ENCODE measurements around the gene DESI1. TPM values are rescaled to one million over a fixed set of nuclear protein-coding genes. Genes with fewer than 3 reads are reported as not detected.
A peak's percentile ranks its signal among the peaks of the same experiment; 100 is the strongest.
"Not testable (repeated sequence)": the region's sequence is repeated elsewhere in the genome, so short reads cannot be mapped to it uniquely, and the experiment has no call there.

The DESI1 gene
- polyA plus RNA-seq, 4 donors = 16.5 to 33.4 (median 21.4) TPM

- not testable (repeated sequence) for H3K4me1 ChIP-seq (ENCODE audit: control insufficient read depth in 3 of 3, insufficient read depth in 2 of 3, low read depth in 1 of 3, low read length in 2 of 3); H3K27ac ChIP-seq (ENCODE audit: low read depth in 1 of 3, low read length in 2 of 3); FAIRE-seq; H3K27me3 ChIP-seq (ENCODE audit: control insufficient read depth in 3 of 3, insufficient read depth in 3 of 3, low read length in 3 of 3); DNase-seq; H3K4me3 ChIP-seq (ENCODE audit: low read depth in 1 of 3, low read length in 3 of 3)
- 97 to 98% (median 98%) methylated on average over 7 to 13 of the region's 23 CpGs for WGBS, 3 donors
- peaks cover 12 to 65% (median 20%) of the 10 kb centered on the region in 3 donors for H3K36me3 ChIP-seq (ENCODE audit: control insufficient read depth in 3 of 3, insufficient read depth in 2 of 3, low read depth in 1 of 3, low read length in 3 of 3)
- H3K9me3 ChIP-seq (ENCODE audit: control insufficient read depth in 2 of 2, insufficient read depth in 1 of 2, low read depth in 1 of 2, low read length in 1 of 2) = peaks cover 0 to 21% of the 10 kb centered on the region in 2 donors
Observed at GRCh38 chr22:41631615-41632014, 10.8 kb upstream of the DESI1 start.

GRCh38 chr22:41631115-41631514 lies 10.3 kb upstream of the DESI1 start:
- H3K36me3 ChIP-seq (ENCODE audit: control insufficient read depth in 3 of 3, insufficient read depth in 2 of 3, low read depth in 1 of 3, low read length in 3 of 3) = peaks cover 9 to 66% (median 16%) of the 10 kb centered on the region in 3 donors
- not testable (repeated sequence) for H3K27ac ChIP-seq (ENCODE audit: low read depth in 1 of 3, low read length in 2 of 3); H3K4me3 ChIP-seq (ENCODE audit: low read depth in 1 of 3, low read length in 3 of 3); H3K4me1 ChIP-seq (ENCODE audit: control insufficient read depth in 3 of 3, insufficient read depth in 2 of 3, low read depth in 1 of 3, low read length in 2 of 3); H3K27me3 ChIP-seq (ENCODE audit: control insufficient read depth in 3 of 3, insufficient read depth in 3 of 3, low read length in 3 of 3); FAIRE-seq; DNase-seq
- WGBS, 3 donors = 97 to 98% (median 97%) methylated on average over 5 to 25 of the region's 28 CpGs
- peaks cover 0 to 21% of the 10 kb centered on the region in 2 donors for H3K9me3 ChIP-seq (ENCODE audit: control insufficient read depth in 2 of 2, insufficient read depth in 1 of 2, low read depth in 1 of 2, low read length in 1 of 2)

GRCh38 chr22:41625577-41625976 lies 4.7 kb upstream of the DESI1 start:
- WGBS, 3 donors = 94 to 99% (median 96%) methylated on average over 7 of the region's 7 CpGs
- no peaks in the 10 kb centered on the region for H3K27me3 ChIP-seq (ENCODE audit: control insufficient read depth in 3 of 3, insufficient read depth in 3 of 3, low read length in 3 of 3)
- peaks cover 0 to 9% of the 10 kb centered on the region in 2 donors for H3K9me3 ChIP-seq (ENCODE audit: control insufficient read depth in 2 of 2, insufficient read depth in 1 of 2, low read depth in 1 of 2, low read length in 1 of 2)
- peaks cover 4 to 73% (median 9%) of the 10 kb centered on the region in 3 donors for H3K36me3 ChIP-seq (ENCODE audit: control insufficient read depth in 3 of 3, insufficient read depth in 2 of 3, low read depth in 1 of 3, low read length in 3 of 3)
- no peak for FAIRE-seq
- no peak for DNase-seq
- peaks cover 3 to 6% (median 4%) of the 10 kb centered on the region in 3 donors for H3K4me1 ChIP-seq (ENCODE audit: control insufficient read depth in 3 of 3, insufficient read depth in 2 of 3, low read depth in 1 of 3, low read length in 2 of 3)
- no peak overlapping the region for H3K4me3 ChIP-seq (ENCODE audit: low read depth in 1 of 3, low read length in 3 of 3)
- no peak overlapping the region for H3K27ac ChIP-seq (ENCODE audit: low read depth in 1 of 3, low read length in 2 of 3)

GRCh38 chr22:41621911-41622179 lies 1.0 kb upstream of the DESI1 start:
- Histone ChIP-seq H3K4me3 (ENCODE audit: low read depth in 1 of 3, low read length in 3 of 3) (peak overlapping the region; percentile 74 to 93 (median 77)), H3K27ac (ENCODE audit: low read depth in 1 of 3, low read length in 2 of 3) (peak overlapping the region; percentile 83 to 96 (median 89)), H3K27me3 (ENCODE audit: control insufficient read depth in 3 of 3, insufficient read depth in 3 of 3, low read length in 3 of 3) (no peaks in the 10 kb centered on the region), H3K4me1 (ENCODE audit: control insufficient read depth in 3 of 3, insufficient read depth in 2 of 3, low read depth in 1 of 3, low read length in 2 of 3) (peaks cover 3 to 18% (median 6%) of the 10 kb centered on the region in 3 donors), H3K9me3 (ENCODE audit: control insufficient read depth in 2 of 2, insufficient read depth in 1 of 2, low read depth in 1 of 2, low read length in 1 of 2) (no peaks in the 10 kb centered on the region), H3K36me3 (ENCODE audit: control insufficient read depth in 3 of 3, insufficient read depth in 2 of 3, low read depth in 1 of 3, low read length in 3 of 3) (peaks cover 2 to 44% (median 2%) of the 10 kb centered on the region in 3 donors)
- FAIRE-seq (no peak), DNase-seq (peak in 1 of 2 donors; percentile 24)
- 2% methylated on average over 8 of the region's 8 CpGs for WGBS, 3 donors

- peaks cover 3 to 18% (median 6%) of the 10 kb centered on the region in 3 donors for H3K4me1 ChIP-seq (ENCODE audit: control insufficient read depth in 3 of 3, insufficient read depth in 2 of 3, low read depth in 1 of 3, low read length in 2 of 3)
- H3K36me3 ChIP-seq (ENCODE audit: control insufficient read depth in 3 of 3, insufficient read depth in 2 of 3, low read depth in 1 of 3, low read length in 3 of 3) = peaks cover 0 to 39% (median 2%) of the 10 kb centered on the region in 3 donors
- 0 to 1% (median 0%) methylated on average over 67 to 70 of the region's 70 CpGs for WGBS, 3 donors
- no peaks in the 10 kb centered on the region for H3K9me3 ChIP-seq (ENCODE audit: control insufficient read depth in 2 of 2, insufficient read depth in 1 of 2, low read depth in 1 of 2, low read length in 1 of 2)
- DNase-seq = peak; percentile 100
- H3K27me3 ChIP-seq (ENCODE audit: control insufficient read depth in 3 of 3, insufficient read depth in 3 of 3, low read length in 3 of 3) = no peaks in the 10 kb centered on the region
- FAIRE-seq = no peak
- H3K27ac ChIP-seq (ENCODE audit: low read depth in 1 of 3, low read length in 2 of 3) = peak within 1 kb of the TSS; percentile 96 to 97 (median 96)
- peak within 1 kb of the TSS; percentile 77 to 93 (median 82) for H3K4me3 ChIP-seq (ENCODE audit: low read depth in 1 of 3, low read length in 3 of 3)
Observed at GRCh38 chr22:41621099-41621910, 462 bp upstream of the DESI1 start, which contains the start of gene XRCC6. TSS of gene XRCC6 (plus strand) at chr22:41621295. CDS start at chr22:41622005, 710 bp downstream.

GRCh38 chr22:41619979-41620588 lies 759 bp downstream of the DESI1 start:
- H3K27ac ChIP-seq (ENCODE audit: low read depth in 1 of 3, low read length in 2 of 3) = peak overlapping the region; percentile 96 to 97 (median 96)
- no peak for FAIRE-seq
- H3K4me1 ChIP-seq (ENCODE audit: control insufficient read depth in 3 of 3, insufficient read depth in 2 of 3, low read depth in 1 of 3, low read length in 2 of 3) = peaks cover 3 to 18% (median 6%) of the 10 kb centered on the region in 3 donors
- H3K27me3 ChIP-seq (ENCODE audit: control insufficient read depth in 3 of 3, insufficient read depth in 3 of 3, low read length in 3 of 3) = no peaks in the 10 kb centered on the region
- peaks cover 0 to 27% (median 2%) of the 10 kb centered on the region in 3 donors for H3K36me3 ChIP-seq (ENCODE audit: control insufficient read depth in 3 of 3, insufficient read depth in 2 of 3, low read depth in 1 of 3, low read length in 3 of 3)
- WGBS, 3 donors = 1 to 2% (median 1%) methylated on average over 24 of the region's 24 CpGs
- H3K9me3 ChIP-seq (ENCODE audit: control insufficient read depth in 2 of 2, insufficient read depth in 1 of 2, low read depth in 1 of 2, low read length in 1 of 2) = no peaks in the 10 kb centered on the region
- H3K4me3 ChIP-seq (ENCODE audit: low read depth in 1 of 3, low read length in 3 of 3) = peak overlapping the region; percentile 77 to 93 (median 82)
- peak; percentile 43 to 69 for DNase-seq

GRCh38 chr22:41613456-41613855 lies 7.4 kb downstream of the DESI1 start:
- FAIRE-seq (no peak), DNase-seq (peak; percentile 9 to 21)
- Histone ChIP-seq H3K36me3 (ENCODE audit: control insufficient read depth in 3 of 3, insufficient read depth in 2 of 3, low read depth in 1 of 3, low read length in 3 of 3) (peaks cover 2 to 7% (median 2%) of the 10 kb centered on the region in 3 donors), H3K27me3 (ENCODE audit: control insufficient read depth in 3 of 3, insufficient read depth in 3 of 3, low read length in 3 of 3) (no peaks in the 10 kb centered on the region), H3K27ac (ENCODE audit: low read depth in 1 of 3, low read length in 2 of 3) (no peak overlapping the region), H3K4me3 (ENCODE audit: low read depth in 1 of 3, low read length in 3 of 3) (no peak overlapping the region), H3K4me1 (ENCODE audit: control insufficient read depth in 3 of 3, insufficient read depth in 2 of 3, low read depth in 1 of 3, low read length in 2 of 3) (peaks cover 0 to 2% (median 0%) of the 10 kb centered on the region in 3 donors), H3K9me3 (ENCODE audit: control insufficient read depth in 2 of 2, insufficient read depth in 1 of 2, low read depth in 1 of 2, low read length in 1 of 2) (no peaks in the 10 kb centered on the region)
- WGBS, 3 donors = 88 to 97% (median 93%) methylated on average over 2 of the region's 2 CpGs

GRCh38 chr22:41612603-41613306 lies 8.1 kb downstream of the DESI1 start:
- DNase-seq = no peak
- FAIRE-seq = no peak
- 94 to 97% (median 97%) methylated on average over 6 of the region's 6 CpGs for WGBS, 3 donors
- no peaks in the 10 kb centered on the region for H3K9me3 ChIP-seq (ENCODE audit: control insufficient read depth in 2 of 2, insufficient read depth in 1 of 2, low read depth in 1 of 2, low read length in 1 of 2)
- H3K36me3 ChIP-seq (ENCODE audit: control insufficient read depth in 3 of 3, insufficient read depth in 2 of 3, low read depth in 1 of 3, low read length in 3 of 3) = peaks cover 2 to 8% (median 2%) of the 10 kb centered on the region in 3 donors
- H3K27me3 ChIP-seq (ENCODE audit: control insufficient read depth in 3 of 3, insufficient read depth in 3 of 3, low read length in 3 of 3) = no peaks in the 10 kb centered on the region
- H3K27ac ChIP-seq (ENCODE audit: low read depth in 1 of 3, low read length in 2 of 3) = no peak overlapping the region
- peaks cover 0 to 1% (median 0%) of the 10 kb centered on the region in 3 donors for H3K4me1 ChIP-seq (ENCODE audit: control insufficient read depth in 3 of 3, insufficient read depth in 2 of 3, low read depth in 1 of 3, low read length in 2 of 3)
- no peak overlapping the region for H3K4me3 ChIP-seq (ENCODE audit: low read depth in 1 of 3, low read length in 3 of 3)

Data from small intestine (tissue), 7 donors.